ENCODE measurements around the gene ZNF226. TPM values are rescaled to one million over a fixed set of nuclear protein-coding genes. Genes with fewer than 3 reads are reported as not detected.

Gene ZNF226
- total RNA-seq, 2 donors from 2014 or later = 11.4 to 16.0 TPM

Other genes starting within 250 kb of the ZNF226 start
- gene ZNF45, start 229.8 kb upstream of the ZNF226 start, total RNA-seq = 10 to 100 TPM in 1 of 2 donors, 1 to 10 TPM in 1; 7.1 to 11.0 TPM
- under 1 TPM; 0.16 to 0.40 TPM for gene ZNF221, start 213.9 kb upstream of the ZNF226 start, total RNA-seq
- gene ZNF155, start 180.9 kb upstream of the ZNF226 start, total RNA-seq = 1 to 10 TPM; 3.5 to 4.3 TPM
- 1 to 10 TPM; 2.0 to 2.6 TPM for gene ZNF230, start 162.1 kb upstream of the ZNF226 start, total RNA-seq
- 1 to 10 TPM; 3.0 to 4.0 TPM for gene ZNF222, start 139.7 kb upstream of the ZNF226 start, total RNA-seq
- 1 to 10 TPM in 1 of 2 donors, under 1 TPM in 1; 0.47 to 1.3 TPM for gene ZNF223, start 113.1 kb upstream of the ZNF226 start, total RNA-seq
- gene ZNF284, start 92.9 kb upstream of the ZNF226 start, total RNA-seq = 1 to 10 TPM; 1.6 to 1.9 TPM
- gene ZNF224, start 70.7 kb upstream of the ZNF226 start, total RNA-seq = 10 to 100 TPM; 30.6 to 34.8 TPM
- gene ZNF225, start 51.7 kb upstream of the ZNF226 start, total RNA-seq = 1 to 10 TPM in 1 of 2 donors, under 1 TPM in 1; 0.63 to 1.7 TPM
- 1 to 10 TPM; 3.7 to 5.5 TPM for gene ZNF234, start 23.5 kb upstream of the ZNF226 start, total RNA-seq
- 10 to 100 TPM; 11.8 to 22.5 TPM for gene ZNF227, start 47.4 kb downstream of the ZNF226 start, total RNA-seq
- under 1 TPM; 0.10 to 0.45 TPM for gene ZNF233, start 94.8 kb downstream of the ZNF226 start, total RNA-seq
- gene ZNF235, start 139.9 kb downstream of the ZNF226 start, total RNA-seq = 1 to 10 TPM; 4.2 to 5.3 TPM
- not detected for gene ZNF112, start 191.6 kb downstream of the ZNF226 start, total RNA-seq
- gene ZNF285, start 236.5 kb downstream of the ZNF226 start, total RNA-seq = under 1 TPM in 1 of 2 donors, not detected in 1; 0.85 TPM